Left lung (tissue), 14 donors: ENCODE results near the gene GH1. TPM values are rescaled to one million over a fixed set of nuclear protein-coding genes. Genes with fewer than 3 reads are reported as not detected.
"Not testable (repeated sequence)": the region's sequence is repeated elsewhere in the genome, so short reads cannot be mapped to it uniquely, and the experiment has no call there.

Experiments used
- ATAC-seq: fragments of 200-7000 bp; cut with Tn5 transposase; one replicate; pipeline ENCODE4 v1.9.1; 2020; ENCODE audit warnings: moderate library complexity
- DNase-seq, 4 donors: peaks; one replicate each; pipeline ENCODE4 v3.0.0-alpha.2; 2013 to 2020
- H3K27ac ChIP-seq, 2 donors: fragments of 200-600 bp; sonication (generic) in 1 of 2; one replicate each; pipeline versions ENCODE4 v1.5.0 to v1.8.0; 2020 to 2021
- H3K27me3 ChIP-seq, 2 donors: fragments of 200-600 bp; sonication (generic) in 1 of 2; one replicate each; pipeline versions ENCODE4 v1.5.0 to v1.8.0; 2020 to 2021
- H3K36me3 ChIP-seq, 2 donors: fragments of 200-600 bp; sonication (generic) in 1 of 2; one replicate each; pipeline versions ENCODE4 v1.5.0 to v1.8.0; 2020 to 2021
- H3K4me1 ChIP-seq, 2 donors: fragments of 200-600 bp; one replicate each; pipeline ENCODE4 v1.8.0; 2021
- H3K4me3 ChIP-seq, 2 donors: fragments of 200-600 bp; sonication (generic) in 1 of 2; one replicate each; pipeline versions ENCODE4 v1.5.0 to v1.8.0; 2020 to 2021; ENCODE audit warnings: mild to moderate bottlenecking in 1 of 2
- H3K9me3 ChIP-seq, 2 donors: fragments of 200-600 bp; sonication (generic) in 1 of 2; one replicate each; pipeline versions ENCODE4 v1.5.0 to v1.8.0; 2020 to 2021
- intact Hi-C, 2 donors: fragments of 100-400 bp; cut with DNase I; formaldehyde crosslinking; loops; one replicate each; pipeline versions ENCODE4 v1.11.2 to v1.14.2; 2022
- long read RNA-seq, 12 donors: library from polyadenylated mRNA in 2 of 12; unstranded in 2 of 12; transcript quantifications; one replicate each; pipeline ENCODE4 v2.0.0 and lab custom pipeline, GENCODE V29; 2019 to 2026
- polyA plus RNA-seq, 6 donors: library from polyadenylated mRNA; unstranded; fragments of 120-200 nt; gene quantifications; one replicate each; pipeline ENCODE4 v1.2.1, GENCODE V29; 2013; ENCODE audit not compliant: insufficient read length in 6 of 6
- total RNA-seq, 2 donors: library from RNA; stranded (reverse); fragmentation: NEBNext Ultra II Directional; extraction: Animal tissue kit (Norgen Biotek cat#: 25700); gene quantifications; one replicate each; pipeline ENCODE4 v1.2.1, GENCODE V29; 2021
- TF ChIP-seq, protein P1 (sequence below), 2 donors: fragments of 200-600 bp; sonication (generic) in 1 of 2; IDR thresholded peaks; one replicate each; pipeline versions ENCODE4 v1.5.0 to v1.8.0; 2021; ENCODE audit warnings: antibody characterized with exemption in 2 of 2
- donor health status: DM: no; HTN: yes; CAD: no.
- donor health status: DM: no; HTN: no; CAD: no.

Gene GH1
- total RNA-seq (not detected), polyA plus RNA-seq (not detected)
- long read RNA-seq, donor 1: 0 reads
- long read RNA-seq, donor 2: 0 reads
- long read RNA-seq, donor 3: 0 reads
- long read RNA-seq, donor 4: 0 reads
- long read RNA-seq, donor 5: 0 reads
- long read RNA-seq, donor 6: 0 reads
- long read RNA-seq, donor 7: 0 reads
- long read RNA-seq, donor 8: 0 reads
- long read RNA-seq, donor 9: 0 reads
- long read RNA-seq, donor 10: 0 reads
- long read RNA-seq, donor 11: 0 reads
- long read RNA-seq, donor 12: 0 reads

DNA sequence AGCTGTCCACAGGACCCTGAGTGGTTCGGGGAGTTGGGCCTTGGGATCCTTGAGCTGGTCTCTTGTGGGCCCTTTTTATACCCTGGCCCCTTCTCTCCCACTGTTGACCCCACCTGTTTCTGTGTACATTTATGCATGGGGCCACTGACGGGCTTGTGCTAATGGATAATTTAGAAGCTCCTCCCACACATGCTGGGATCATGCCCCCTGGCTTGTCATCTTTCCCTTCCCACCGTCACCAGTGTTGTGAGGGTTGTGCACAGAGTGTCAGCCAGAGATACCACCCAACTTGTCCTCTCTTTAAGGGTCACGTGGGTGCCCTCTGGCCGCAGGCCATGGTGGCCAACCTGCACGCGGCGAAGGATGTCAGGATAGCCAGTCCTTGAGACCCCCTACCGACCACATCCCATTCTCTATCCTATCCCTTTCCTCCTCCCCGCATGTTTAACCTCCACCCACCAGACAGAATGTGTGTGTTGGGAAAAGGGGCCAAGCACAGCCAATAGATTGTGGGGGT lies at the start of gene GH1:
TSS of gene GH1 (minus strand) at position 51 of the 517 bp plus-strand sequence. CDS start 63 bp downstream, outside the sequence.
- not testable (repeated sequence) for H3K9me3 ChIP-seq, H3K36me3 ChIP-seq, H3K27ac ChIP-seq, H3K27me3 ChIP-seq, ATAC-seq, H3K4me1 ChIP-seq, H3K4me3 ChIP-seq
- DNase-seq: peak in 2 of 4 donors; percentile 14 to 25
- intact Hi-C loops: loop anchor here in 1 of 2 donors (5.0 to 10.0 kb wide), 2 partner anchors 108 to 216 kb away; partner anchors contain the start of gene ERN1

DNA sequence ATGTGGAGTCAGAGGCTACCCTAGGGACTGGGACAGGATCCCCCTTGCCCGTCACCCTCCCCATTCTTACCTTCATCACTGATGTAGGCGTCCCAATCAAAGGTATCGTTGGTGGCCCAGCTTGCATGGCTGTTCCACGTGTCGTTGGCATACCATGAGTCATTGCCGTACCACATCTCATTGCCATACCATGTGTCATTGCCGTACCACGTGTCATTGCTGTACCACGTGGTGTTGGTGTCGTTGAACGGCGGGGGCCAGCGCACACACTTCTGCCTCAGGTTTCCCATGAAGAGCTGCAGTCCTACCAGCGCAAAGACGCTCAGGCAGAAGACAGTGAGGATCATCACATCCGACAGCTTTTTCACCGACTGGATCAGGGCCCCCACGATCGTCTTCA lies 49.3 kb upstream of the GH1 start:
- intact Hi-C loops: no loop called here
- H3K27ac ChIP-seq: no peak overlapping the region
- no peak overlapping the region for H3K4me3 ChIP-seq
- DNase-seq (no peak), ATAC-seq (no peak)
- no peaks in the 10 kb centered on the region for H3K27me3 ChIP-seq
- no peaks in the 10 kb centered on the region for H3K36me3 ChIP-seq
- no peaks in the 10 kb centered on the region for H3K9me3 ChIP-seq
- TF ChIP-seq, protein P1, sequence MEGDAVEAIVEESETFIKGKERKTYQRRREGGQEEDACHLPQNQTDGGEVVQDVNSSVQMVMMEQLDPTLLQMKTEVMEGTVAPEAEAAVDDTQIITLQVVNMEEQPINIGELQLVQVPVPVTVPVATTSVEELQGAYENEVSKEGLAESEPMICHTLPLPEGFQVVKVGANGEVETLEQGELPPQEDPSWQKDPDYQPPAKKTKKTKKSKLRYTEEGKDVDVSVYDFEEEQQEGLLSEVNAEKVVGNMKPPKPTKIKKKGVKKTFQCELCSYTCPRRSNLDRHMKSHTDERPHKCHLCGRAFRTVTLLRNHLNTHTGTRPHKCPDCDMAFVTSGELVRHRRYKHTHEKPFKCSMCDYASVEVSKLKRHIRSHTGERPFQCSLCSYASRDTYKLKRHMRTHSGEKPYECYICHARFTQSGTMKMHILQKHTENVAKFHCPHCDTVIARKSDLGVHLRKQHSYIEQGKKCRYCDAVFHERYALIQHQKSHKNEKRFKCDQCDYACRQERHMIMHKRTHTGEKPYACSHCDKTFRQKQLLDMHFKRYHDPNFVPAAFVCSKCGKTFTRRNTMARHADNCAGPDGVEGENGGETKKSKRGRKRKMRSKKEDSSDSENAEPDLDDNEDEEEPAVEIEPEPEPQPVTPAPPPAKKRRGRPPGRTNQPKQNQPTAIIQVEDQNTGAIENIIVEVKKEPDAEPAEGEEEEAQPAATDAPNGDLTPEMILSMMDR (IDR thresholded peaks at IDR 0.05): no peak
- H3K4me1 ChIP-seq: no peaks in the 10 kb centered on the region

DNA sequence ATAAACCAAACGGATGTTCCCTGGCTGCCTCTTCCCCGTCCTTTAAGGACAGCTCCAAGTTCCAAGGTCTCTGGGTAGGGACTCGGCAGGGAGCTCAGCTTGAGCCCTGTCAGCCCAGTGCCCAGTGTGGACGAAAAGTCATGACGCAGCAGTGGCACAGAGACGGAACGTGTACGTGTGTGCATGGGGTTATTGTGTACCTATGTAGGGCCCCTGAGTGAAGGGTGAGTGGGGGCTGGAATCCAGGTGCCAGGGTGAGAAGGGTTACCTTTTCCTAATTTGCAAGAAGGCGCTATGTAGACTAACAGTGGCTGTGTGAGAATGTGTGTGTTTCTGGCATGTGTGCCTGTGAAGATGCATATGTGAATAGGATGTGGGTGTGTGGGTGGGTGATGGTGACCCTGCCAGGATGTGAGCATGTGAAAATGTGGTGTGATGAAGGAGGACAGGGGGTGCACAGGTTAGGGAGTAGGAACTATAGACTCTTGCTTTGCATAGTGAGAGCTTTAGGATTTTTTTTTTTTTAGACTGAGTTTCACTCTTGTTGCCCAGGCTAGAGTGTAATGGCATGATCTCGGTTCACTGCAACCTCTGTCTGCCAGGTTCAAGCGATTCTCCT lies 48.1 kb upstream of the GH1 start:
- H3K27ac ChIP-seq: no peak overlapping the region
- no peaks in the 10 kb centered on the region for H3K36me3 ChIP-seq
- TF ChIP-seq, protein P1 (IDR thresholded peaks at IDR 0.05): no peak
- no peak for DNase-seq
- no peak overlapping the region for H3K4me3 ChIP-seq
- H3K9me3 ChIP-seq: no peaks in the 10 kb centered on the region
- H3K4me1 ChIP-seq: no peaks in the 10 kb centered on the region
- H3K27me3 ChIP-seq: no peaks in the 10 kb centered on the region
- no peak for ATAC-seq
- intact Hi-C loops: no loop called here

DNA sequence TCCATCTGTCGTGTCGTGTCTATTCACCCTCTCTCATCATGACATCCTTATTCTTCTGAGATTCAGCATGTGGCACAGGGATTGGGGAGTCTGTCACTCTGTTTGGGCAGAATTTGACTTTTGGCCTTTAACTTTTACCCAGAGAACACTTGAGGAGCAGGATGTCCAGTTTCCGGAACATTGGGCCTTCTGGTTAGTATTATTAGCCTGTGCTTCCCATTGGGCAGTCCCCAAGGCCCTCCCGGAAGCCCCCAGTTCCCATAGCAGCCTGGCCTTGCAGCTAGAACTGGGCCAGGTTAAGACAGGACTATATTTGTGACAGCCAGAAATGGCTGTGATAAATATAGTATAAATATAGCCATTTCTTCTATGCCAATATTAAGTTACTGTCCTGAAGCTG lies 44.5 kb upstream of the GH1 start:
- ATAC-seq: no peak
- TF ChIP-seq, protein P1 (IDR thresholded peaks at IDR 0.05): no peak
- H3K27me3 ChIP-seq: no peaks in the 10 kb centered on the region
- no peak for DNase-seq
- no peaks in the 10 kb centered on the region for H3K9me3 ChIP-seq
- H3K36me3 ChIP-seq: no peaks in the 10 kb centered on the region
- intact Hi-C loops: no loop called here
- H3K4me1 ChIP-seq: peaks cover 0 to 4% of the 10 kb centered on the region in 2 donors
- peak overlapping the region in 1 of 2 donors; percentile 45 for H3K27ac ChIP-seq
- H3K4me3 ChIP-seq: no peak overlapping the region

DNA sequence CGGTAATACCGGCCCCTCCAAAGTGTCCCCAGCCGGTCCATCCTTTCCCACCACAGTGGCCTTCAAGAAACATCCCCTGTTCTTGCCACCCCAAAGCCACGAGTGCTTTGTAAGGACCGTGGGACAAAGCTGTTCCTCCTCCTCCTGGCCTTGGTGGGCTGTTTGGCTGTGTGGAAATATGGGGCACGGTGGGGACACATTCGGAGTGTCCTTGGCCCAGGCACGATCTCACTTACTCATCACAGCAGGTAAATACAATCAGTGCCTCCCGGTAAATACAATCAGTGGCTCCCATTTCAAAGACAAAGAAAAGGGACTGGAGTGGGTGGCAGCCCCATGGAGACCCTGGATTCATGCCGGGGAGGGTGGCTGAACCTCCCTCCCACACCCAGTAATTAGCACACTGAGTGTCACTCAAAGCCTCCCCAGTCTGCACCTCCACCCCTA lies 43.7 kb upstream of the GH1 start:
- Histone ChIP-seq H3K36me3 (no peaks in the 10 kb centered on the region), H3K4me3 (no peak overlapping the region), H3K9me3 (no peaks in the 10 kb centered on the region), H3K27me3 (no peaks in the 10 kb centered on the region), H3K27ac (peak overlapping the region in 1 of 2 donors; percentile 45), H3K4me1 (peaks cover 0 to 4% of the 10 kb centered on the region in 2 donors)
- intact Hi-C loops: no loop called here
- DNase-seq: no peak
- no peak for ATAC-seq
- TF ChIP-seq, protein P1 (IDR thresholded peaks at IDR 0.05): no peak
